ENCODE data around the gene EGLN1. TPM values are rescaled to one million over a fixed set of nuclear protein-coding genes. Genes with fewer than 3 reads are reported as not detected.

EGLN1 gene
- total RNA-seq, 1 donor from 2014 or later: 16.7 TPM

- no peak for ATAC-seq
Observed at GRCh38 chr1:231395998-231396390, 26.1 kb downstream of the EGLN1 start.

GRCh38 chr1:231395076-231395997 lies 26.8 kb downstream of the EGLN1 start:
- peak; percentile 60 for ATAC-seq

GRCh38 chr1:231393668-231394067 lies 28.4 kb downstream of the EGLN1 start:
- no peak for ATAC-seq

GRCh38 chr1:231392389-231393131 lies 29.5 kb downstream of the EGLN1 start:
- ATAC-seq: no peak

- no peak for ATAC-seq
Observed at GRCh38 chr1:231390071-231390470, 32.0 kb downstream of the EGLN1 start.

- no peak for ATAC-seq
Observed at GRCh38 chr1:231387770-231388669, 34.1 kb downstream of the EGLN1 start.

- ATAC-seq: no peak
Observed at GRCh38 chr1:231386466-231386865, 35.6 kb downstream of the EGLN1 start.

GRCh38 chr1:231385416-231385748 lies 36.7 kb downstream of the EGLN1 start:
- ATAC-seq: peak; percentile 75

GRCh38 chr1:231384696-231385415 lies 37.2 kb downstream of the EGLN1 start:
- no peak for ATAC-seq

- peak; percentile 94 for ATAC-seq
Observed at GRCh38 chr1:231383159-231383860, 38.8 kb downstream of the EGLN1 start.

- no peak for ATAC-seq
Observed at GRCh38 chr1:231382426-231382825, 39.7 kb downstream of the EGLN1 start.

- peak; percentile 42 for ATAC-seq
Observed at GRCh38 chr1:231381729-231382128, 40.4 kb downstream of the EGLN1 start.

- ATAC-seq: no peak
Observed at GRCh38 chr1:231376875-231377549, 45.1 kb downstream of the EGLN1 start.

GRCh38 chr1:231376101-231376500 lies 46.0 kb downstream of the EGLN1 start:
- no peak for ATAC-seq

- no peak for ATAC-seq
Observed at GRCh38 chr1:231374394-231374793, 47.7 kb downstream of the EGLN1 start.

GRCh38 chr1:231372501-231372900 lies 49.6 kb downstream of the EGLN1 start:
- no peak for ATAC-seq

GRCh38 chr1:231369282-231369681 lies 52.8 kb downstream of the EGLN1 start:
- ATAC-seq: no peak

GRCh38 chr1:231364192-231364591 lies 57.9 kb downstream of the EGLN1 start:
- ATAC-seq: no peak

GRCh38 chr1:231363624-231364023 lies 58.5 kb downstream of the EGLN1 start:
- ATAC-seq: no peak

- ATAC-seq: no peak
Observed at GRCh38 chr1:231362325-231362724, 59.8 kb downstream of the EGLN1 start.

- ATAC-seq: peak; percentile 70
Observed at GRCh38 chr1:231359113-231359512, 63.0 kb downstream of the EGLN1 start.

Measured in esophagus mucosa (tissue), 1 donor.